GM21526 (cell line): Measurements from ENCODE around the gene SMCR8.
A peak's percentile ranks its signal among the peaks of the same experiment; 100 is the strongest.
"Not testable (repeated sequence)": the region's sequence is repeated elsewhere in the genome, so short reads cannot be mapped to it uniquely, and the experiment has no call there.

Source experiments
- ATAC-seq: cut with Tn5 transposase; IDR thresholded peaks from one replicate; pipeline ENCODE4 v1.9.1; 2021; ENCODE audit warnings: moderate library complexity; ENCODE audit not compliant: unreplicated experiment, low FRiP score

SMCR8 gene

GRCh38 chr17:18356624-18357023 lies 41.5 kb downstream of the SMCR8 start:
- ATAC-seq: no peak

GRCh38 chr17:18360518-18360917 lies 45.4 kb downstream of the SMCR8 start:
- ATAC-seq: no peak

GRCh38 chr17:18361837-18362697 lies 47.0 kb downstream of the SMCR8 start:
- ATAC-seq: no peak

GRCh38 chr17:18362698-18363100 lies 47.6 kb downstream of the SMCR8 start:
- no peak for ATAC-seq

GRCh38 chr17:18363101-18364049 lies 48.3 kb downstream of the SMCR8 start, which contains the start of gene SHMT1:
TSS of gene SHMT1 (minus strand) at chr17:18363550. CDS start at chr17:18355981, 7,569 bp downstream.
- peak; percentile 95 for ATAC-seq

- no peak for ATAC-seq
Measured at GRCh38 chr17:18364166-18364565, 49.1 kb downstream of the SMCR8 start.

- no peak for ATAC-seq
Measured at GRCh38 chr17:18368946-18369345, 53.9 kb downstream of the SMCR8 start.

GRCh38 chr17:18370761-18371160 lies 55.7 kb downstream of the SMCR8 start:
- ATAC-seq: no peak

GRCh38 chr17:18371455-18371854 lies 56.4 kb downstream of the SMCR8 start:
- ATAC-seq: no peak

- not testable (repeated sequence) for ATAC-seq
Measured at GRCh38 chr17:18373181-18373580, 58.1 kb downstream of the SMCR8 start.

GRCh38 chr17:18374216-18374615 lies 59.1 kb downstream of the SMCR8 start:
- no peak for ATAC-seq
